ENCODE data around the gene PTPRG. TPM values are rescaled to one million over a fixed set of nuclear protein-coding genes. Genes with fewer than 3 reads are reported as not detected.

PTPRG gene
- polyA plus RNA-seq, 1 donor (not counting 4 experiments of a cell fraction or from before 2014, with no cell fraction given) = 12.1 TPM

GRCh38 chr3:61869371-61869770 lies 308.0 kb downstream of the PTPRG start:
- no peak overlapping the region for H3K27ac ChIP-seq (ENCODE audit: control insufficient read depth, insufficient read depth, low read length)
- dilution Hi-C loops (cut with MboI; ENCODE audit: extremely low pct_ligation_motif_present, low sequenced_read_pairs) = no loop called here
- no peak overlapping the region for H3K4me2 ChIP-seq (ENCODE audit: control insufficient read depth, extremely low read depth, insufficient read depth, low read depth, low read length)
- H3K9ac ChIP-seq (ENCODE audit: control insufficient read depth, extremely low read depth, insufficient read depth, low read length) = no peak overlapping the region
- no peak for FAIRE-seq
- H4K20me1 ChIP-seq (ENCODE audit: control insufficient read depth, extremely low read depth, insufficient read depth, low read length) = no peaks in the 10 kb centered on the region
- H3K27me3 ChIP-seq (ENCODE audit: control insufficient read depth, extremely low read depth, insufficient read depth, low read length) = no peaks in the 10 kb centered on the region
- H3K4me1 ChIP-seq (ENCODE audit: control insufficient read depth, extremely low read depth, insufficient read depth, low read length) = peaks cover 2% of the 10 kb centered on the region
- no peak overlapping the region for H3K4me3 ChIP-seq (ENCODE audit: control insufficient read depth in 2 of 3, extremely low read depth in 1 of 3, insufficient read depth in 2 of 3, low read depth in 1 of 3, low read length in 3 of 3)
- H3K36me3 ChIP-seq (ENCODE audit: control insufficient read depth in 2 of 2, extremely low read depth in 1 of 2, insufficient read depth in 2 of 2, low read length in 2 of 2) = no peaks in the 10 kb centered on the region
- no peak for DNase-seq (ENCODE audit: low read depth, low spot score)
- no peaks in the 10 kb centered on the region for H3K9me3 ChIP-seq (ENCODE audit: control insufficient read depth, low read depth, low read length)
- no peaks in the 10 kb centered on the region for H3K79me2 ChIP-seq (ENCODE audit: control insufficient read depth, insufficient read depth, low read length)
- TF ChIP-seq EZH2 (IDR thresholded peaks at IDR 0.05; ENCODE audit: low read length) (no peak), CTCF (optimal IDR thresholded peaks at IDR 0.05 in 1 of 3, IDR thresholded peaks at IDR 0.05 in 1 of 3, conservative IDR thresholded peaks at IDR 0.05 in 1 of 3; ENCODE audit: extremely low read depth in 1 of 3, insufficient read depth in 2 of 3, low read length in 3 of 3) (no peak)
- no peak overlapping the region for H2AFZ ChIP-seq (ENCODE audit: control insufficient read depth, low read length)
- H3K9me1 ChIP-seq (ENCODE audit: control insufficient read depth, extremely low read depth, insufficient read depth, low read length) = no peaks in the 10 kb centered on the region

- TF ChIP-seq CTCF (optimal IDR thresholded peaks at IDR 0.05 in 1 of 3, IDR thresholded peaks at IDR 0.05 in 1 of 3, conservative IDR thresholded peaks at IDR 0.05 in 1 of 3; ENCODE audit: extremely low read depth in 1 of 3, insufficient read depth in 2 of 3, low read length in 3 of 3) = no peak
- TF ChIP-seq EZH2 (IDR thresholded peaks at IDR 0.05; ENCODE audit: low read length) = no peak
- FAIRE-seq (no peak), DNase-seq (ENCODE audit: low read depth, low spot score) (no peak)
- H3K4me3 ChIP-seq (ENCODE audit: control insufficient read depth in 2 of 3, extremely low read depth in 1 of 3, insufficient read depth in 2 of 3, low read depth in 1 of 3, low read length in 3 of 3) = no peak overlapping the region
- H3K27me3 ChIP-seq (ENCODE audit: control insufficient read depth, extremely low read depth, insufficient read depth, low read length) = no peaks in the 10 kb centered on the region
- no peaks in the 10 kb centered on the region for H3K79me2 ChIP-seq (ENCODE audit: control insufficient read depth, insufficient read depth, low read length)
- no peaks in the 10 kb centered on the region for H3K9me3 ChIP-seq (ENCODE audit: control insufficient read depth, low read depth, low read length)
- H3K9me1 ChIP-seq (ENCODE audit: control insufficient read depth, extremely low read depth, insufficient read depth, low read length) = no peaks in the 10 kb centered on the region
- no peak overlapping the region for H2AFZ ChIP-seq (ENCODE audit: control insufficient read depth, low read length)
- H4K20me1 ChIP-seq (ENCODE audit: control insufficient read depth, extremely low read depth, insufficient read depth, low read length) = no peaks in the 10 kb centered on the region
- H3K27ac ChIP-seq (ENCODE audit: control insufficient read depth, insufficient read depth, low read length) = no peak overlapping the region
- no peaks in the 10 kb centered on the region for H3K36me3 ChIP-seq (ENCODE audit: control insufficient read depth in 2 of 2, extremely low read depth in 1 of 2, insufficient read depth in 2 of 2, low read length in 2 of 2)
- no peak overlapping the region for H3K4me2 ChIP-seq (ENCODE audit: control insufficient read depth, extremely low read depth, insufficient read depth, low read depth, low read length)
- dilution Hi-C loops (cut with MboI; ENCODE audit: extremely low pct_ligation_motif_present, low sequenced_read_pairs) = no loop called here
- no peaks in the 10 kb centered on the region for H3K4me1 ChIP-seq (ENCODE audit: control insufficient read depth, extremely low read depth, insufficient read depth, low read length)
- H3K9ac ChIP-seq (ENCODE audit: control insufficient read depth, extremely low read depth, insufficient read depth, low read length) = no peak overlapping the region
Observed at GRCh38 chr3:61871644-61872043, 310.3 kb downstream of the PTPRG start.

Data from keratinocyte (primary cell).